GM23338 (cell line): Measurements from ENCODE around the gene LRRC40. TPM values are rescaled to one million over a fixed set of nuclear protein-coding genes. Genes with fewer than 3 reads are reported as not detected.
A peak's percentile ranks its signal among the peaks of the same experiment; 100 is the strongest.

ENCODE experiments used
- ATAC-seq: fragments of 200-7000 bp; cut with Tn5 transposase; 3 replicates; pipeline ENCODE4 v1.9.1; 2020
- DNase-seq: peaks from one replicate; pipeline ENCODE4 v3.0.0-alpha.2; 2015; ENCODE audit warnings: low spot score
- H2AFZ ChIP-seq: fragments of 200-600 bp; sonication (generic); 2 replicates; pipeline ENCODE4 v1.8.0; 2016; ENCODE audit warnings: antibody characterized with exemption, mild to moderate bottlenecking, moderate library complexity
- H3F3A ChIP-seq: fragments of 200-600 bp; sonication (generic); replicated peaks from 2 replicates; pipeline ENCODE4 v1.8.0; 2017; ENCODE audit warnings: antibody characterized with exemption, mixed run types, low read depth
- H3K27ac ChIP-seq: fragments of 200-600 bp; sonication (generic); 2 replicates; pipeline ENCODE4 v1.6.1; 2016; ENCODE audit warnings: low read depth
- H3K27me3 ChIP-seq: fragments of 200-600 bp; sonication (generic); 2 replicates; pipeline ENCODE4 v1.8.0; 2016; ENCODE audit warnings: mild to moderate bottlenecking, mixed run types, moderate library complexity; ENCODE audit not compliant: insufficient read depth
- H3K36me3 ChIP-seq: fragments of 200-600 bp; sonication (generic); 2 replicates; pipeline ENCODE4 v1.8.0; 2016; ENCODE audit warnings: mild to moderate bottlenecking; ENCODE audit not compliant: insufficient read depth
- H3K4me1 ChIP-seq: fragments of 200-600 bp; sonication (generic); 2 replicates; pipeline ENCODE4 v1.8.0; 2016; ENCODE audit warnings: mild to moderate bottlenecking, moderate library complexity; ENCODE audit not compliant: insufficient read depth
- H3K4me2 ChIP-seq: fragments of 200-600 bp; sonication (generic); 2 replicates; pipeline ENCODE4 v1.7.1; 2017; ENCODE audit warnings: mixed run types
- H3K4me3 ChIP-seq: fragments of 200-600 bp; sonication (generic); 2 replicates; pipeline ENCODE4 v1.6.1; 2016; ENCODE audit warnings: mixed run types
- H3K79me2 ChIP-seq: fragments of 200-600 bp; sonication (generic); replicated peaks from 2 replicates; pipeline ENCODE4 v1.8.0; 2017; ENCODE audit warnings: mild to moderate bottlenecking; ENCODE audit not compliant: insufficient read depth
- H3K9me2 ChIP-seq: fragments of 200-600 bp; sonication (generic); 2 replicates; pipeline ENCODE4 v1.8.0; 2017; ENCODE audit not compliant: insufficient read depth
- H4K20me1 ChIP-seq: fragments of 200-600 bp; sonication (generic); replicated peaks from 2 replicates; pipeline ENCODE4 v1.8.0; 2017; ENCODE audit warnings: mild to moderate bottlenecking; ENCODE audit not compliant: insufficient read depth
- H3K27ac Mint-ChIP-seq: 2 replicates; pipeline ENCODE4 v1.8.0; 2020; ENCODE audit warnings: inconsistent platforms, mild to moderate bottlenecking, moderate library complexity, mixed read lengths
- H3K27me3 Mint-ChIP-seq: 3 replicates; pipeline ENCODE4 v1.8.0; 2022; ENCODE audit warnings: low read depth, mild to moderate bottlenecking, moderate library complexity, mixed read lengths, inconsistent platforms; ENCODE audit not compliant: insufficient read depth, poor library complexity
- H3K36me3 Mint-ChIP-seq: 3 replicates; pipeline ENCODE4 v1.8.0; 2021; ENCODE audit warnings: low read depth, mild to moderate bottlenecking, inconsistent platforms, moderate library complexity, mixed read lengths
- H3K4me1 Mint-ChIP-seq: 3 replicates; pipeline ENCODE4 v1.8.0; 2020; ENCODE audit warnings: mild to moderate bottlenecking, inconsistent platforms, mixed read lengths
- H3K4me3 Mint-ChIP-seq: 3 replicates; pipeline ENCODE4 v1.8.0; 2021; ENCODE audit warnings: moderate library complexity, mild to moderate bottlenecking, inconsistent platforms, mixed read lengths
- H3K9me3 Mint-ChIP-seq: 3 replicates; pipeline ENCODE4 v1.8.0; 2020; ENCODE audit warnings: moderate library complexity, mild to moderate bottlenecking, inconsistent platforms, mixed read lengths
- CREB1 ChIP-seq: fragments of 250-450 bp; sonication (Bioruptor Pico); IDR thresholded peaks from 2 replicates; pipeline ENCODE4 v1.5.0; 2020; ENCODE audit warnings: low read depth, mild to moderate bottlenecking, moderate library complexity
- EZH2 ChIP-seq: fragments of 200-600 bp; sonication (generic); IDR thresholded peaks from one replicate; pipeline ENCODE4 v1.8.0; 2017; ENCODE audit warnings: antibody characterized with exemption, mild to moderate bottlenecking, low read depth; ENCODE audit not compliant: unreplicated experiment
- EZH2phosphoT487 ChIP-seq: fragments of 200-600 bp; sonication (generic); IDR thresholded peaks from one replicate; pipeline ENCODE4 v1.8.1; 2018; ENCODE audit warnings: antibody characterized with exemption; ENCODE audit not compliant: unreplicated experiment
- JUNB ChIP-seq: IDR thresholded peaks from one replicate; pipeline ENCODE4 v1.6.1; 2016; ENCODE audit warnings: antibody characterized with exemption; ENCODE audit not compliant: unreplicated experiment
- POLR2AphosphoS5 ChIP-seq: IDR thresholded peaks from 2 replicates; pipeline ENCODE4 v1.6.1; 2016; ENCODE audit warnings: antibody characterized with exemption, low read depth
- ZNF114 ChIP-seq: fragments of 250-450 bp; sonication (Bioruptor Pico); IDR thresholded peaks from 2 replicates; pipeline ENCODE4 v1.5.0; 2020; ENCODE audit warnings: mild to moderate bottlenecking, moderate library complexity
- ZNF331 ChIP-seq: fragments of 250-450 bp; sonication (Bioruptor Pico); IDR thresholded peaks from 2 replicates; pipeline ENCODE4 v1.5.0; 2020; ENCODE audit warnings: low read depth, mild to moderate bottlenecking, moderate library complexity
- polyA plus RNA-seq: library from polyadenylated mRNA; unstranded; fragments of >200 nt; fragmentation: Nextera tagmentation; extraction: Ambion mirVana; gene quantifications from 2 replicates; pipeline ENCODE4 v1.2.1, GENCODE V29; 2016
- total RNA-seq: library from RNA; depleted of rRNA; stranded (reverse); fragments of >200 nt; shearing (Covaris generic); gene quantifications from 2 replicates; pipeline ENCODE4 v1.2.3, GENCODE V29; 2014
- TF ChIP-seq, protein P1 (sequence below), 2 experiments: fragments of 200-600 bp in 1 of 2; sonication (generic) in 1 of 2; conservative IDR thresholded peaks; 2 replicates each; pipeline versions ENCODE4 v1.5.1 to v1.6.1; 2016 to 2017; ENCODE audit warnings: antibody characterized with exemption in 2 of 2, low read depth in 2 of 2, mild to moderate bottlenecking in 2 of 2, moderate library complexity in 1 of 2
- TF ChIP-seq, protein P2 (sequence below): IDR thresholded peaks from 2 replicates; pipeline ENCODE4 v1.6.1; 2016; ENCODE audit warnings: antibody characterized with exemption
- TF ChIP-seq, protein P3 (sequence below): IDR thresholded peaks from one replicate; pipeline ENCODE4 v1.6.1; 2018; ENCODE audit warnings: antibody characterized with exemption; ENCODE audit not compliant: unreplicated experiment

The LRRC40 gene
- total and polyA plus RNA-seq, 2 experiments from 2014 or later: 33.9 to 50.5 TPM

DNA sequence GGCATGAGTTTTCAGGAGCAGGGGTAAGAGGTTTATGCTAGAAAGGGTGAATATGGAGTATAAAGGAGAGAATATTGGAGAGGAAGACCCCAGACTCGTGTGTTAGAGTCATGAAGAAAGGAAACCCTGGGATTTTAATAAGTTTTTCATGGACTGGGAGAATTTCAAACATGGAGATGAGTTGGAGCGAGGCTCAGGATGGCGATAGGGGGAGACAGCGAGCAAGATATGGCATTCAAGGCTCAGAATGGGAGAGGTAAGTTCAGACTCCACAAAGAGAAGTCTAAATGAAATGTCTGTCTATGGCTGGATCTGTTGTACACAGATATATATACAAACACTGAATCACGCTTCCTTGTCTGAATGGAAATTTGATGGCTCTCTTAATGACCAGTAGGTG lies 92.5 kb downstream of the LRRC40 start:
- no peaks in the 10 kb centered on the region for H3K4me1 ChIP-seq
- TF ChIP-seq, protein P1, sequence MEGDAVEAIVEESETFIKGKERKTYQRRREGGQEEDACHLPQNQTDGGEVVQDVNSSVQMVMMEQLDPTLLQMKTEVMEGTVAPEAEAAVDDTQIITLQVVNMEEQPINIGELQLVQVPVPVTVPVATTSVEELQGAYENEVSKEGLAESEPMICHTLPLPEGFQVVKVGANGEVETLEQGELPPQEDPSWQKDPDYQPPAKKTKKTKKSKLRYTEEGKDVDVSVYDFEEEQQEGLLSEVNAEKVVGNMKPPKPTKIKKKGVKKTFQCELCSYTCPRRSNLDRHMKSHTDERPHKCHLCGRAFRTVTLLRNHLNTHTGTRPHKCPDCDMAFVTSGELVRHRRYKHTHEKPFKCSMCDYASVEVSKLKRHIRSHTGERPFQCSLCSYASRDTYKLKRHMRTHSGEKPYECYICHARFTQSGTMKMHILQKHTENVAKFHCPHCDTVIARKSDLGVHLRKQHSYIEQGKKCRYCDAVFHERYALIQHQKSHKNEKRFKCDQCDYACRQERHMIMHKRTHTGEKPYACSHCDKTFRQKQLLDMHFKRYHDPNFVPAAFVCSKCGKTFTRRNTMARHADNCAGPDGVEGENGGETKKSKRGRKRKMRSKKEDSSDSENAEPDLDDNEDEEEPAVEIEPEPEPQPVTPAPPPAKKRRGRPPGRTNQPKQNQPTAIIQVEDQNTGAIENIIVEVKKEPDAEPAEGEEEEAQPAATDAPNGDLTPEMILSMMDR (conservative IDR thresholded peaks at IDR 0.05; ENCODE audit: low read depth in 2 of 2): peak; percentile 62 to 69
- TF ChIP-seq EZH2phosphoT487 (no peak), ZNF331 (CRISPR knock-in tag) (no peak), ZNF114 (CRISPR knock-in tag) (no peak), POLR2AphosphoS5 (no peak)
- no peaks in the 10 kb centered on the region for H3K79me2 ChIP-seq
- no peaks in the 10 kb centered on the region for H4K20me1 ChIP-seq
- no peaks in the 10 kb centered on the region for H3F3A ChIP-seq
- no peaks in the 10 kb centered on the region for H3K9me3 Mint-ChIP-seq
- H3K9me2 ChIP-seq: peaks cover 4% of the 10 kb centered on the region; the same call in 1 of the 2 replicates
- peak; percentile 44 for DNase-seq
- no peaks in the 10 kb centered on the region for H3K36me3 Mint-ChIP-seq
- H3K4me1 Mint-ChIP-seq: no peaks in the 10 kb centered on the region
- H3K4me3 ChIP-seq: no peak overlapping the region
- no peaks in the 10 kb centered on the region for H3K27me3 Mint-ChIP-seq
- ATAC-seq: peak; percentile 28; the same call in 1 of the 3 replicates
- no peaks in the 10 kb centered on the region for H3K36me3 ChIP-seq
- H3K27ac ChIP-seq: no peak overlapping the region
- no peak overlapping the region for H3K27ac Mint-ChIP-seq
- no peaks in the 10 kb centered on the region for H3K27me3 ChIP-seq
- H3K4me3 Mint-ChIP-seq: no peak overlapping the region
- H2AFZ ChIP-seq: peak overlapping the region; percentile 44; the same call in 1 of the 2 replicates
- no peak overlapping the region for H3K4me2 ChIP-seq

DNA sequence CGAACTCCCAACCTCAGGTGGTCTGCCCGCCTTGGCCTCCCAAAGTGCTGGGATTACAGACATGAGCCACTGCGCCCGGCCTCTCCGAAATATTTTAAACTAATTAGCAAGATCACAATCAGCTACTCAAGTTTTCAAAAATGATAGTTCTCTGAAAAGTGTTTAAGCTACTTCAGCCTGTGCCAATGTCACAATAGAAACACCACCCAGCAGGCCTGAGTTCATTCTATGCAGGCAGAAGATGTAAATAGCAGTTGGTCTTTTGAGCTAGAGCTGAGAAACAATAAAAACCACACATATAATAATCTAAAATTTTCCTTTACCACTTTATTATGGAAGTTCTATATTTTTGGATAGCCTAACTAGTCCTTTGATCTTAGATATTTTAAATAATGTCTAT lies 96.1 kb downstream of the LRRC40 start:
- H3K4me3 Mint-ChIP-seq: no peak overlapping the region

DNA sequence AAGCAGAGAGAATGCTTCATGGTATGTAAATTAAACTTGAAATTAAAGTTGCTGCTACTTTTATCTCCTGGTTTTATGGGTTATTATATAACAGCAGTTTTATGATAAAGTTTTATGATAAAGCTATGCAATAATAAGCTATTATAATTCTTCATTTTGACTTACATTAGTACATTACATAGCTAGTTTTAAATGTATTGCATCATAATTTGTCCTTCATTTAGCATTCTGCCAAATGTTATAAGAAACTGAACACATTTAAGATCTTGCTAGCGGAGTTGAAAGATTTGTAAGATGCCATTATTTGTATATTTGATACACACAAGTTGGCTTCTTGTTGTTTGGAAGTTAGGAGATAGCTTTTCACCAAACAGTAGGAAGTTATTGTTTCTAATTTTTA lies 101.6 kb downstream of the LRRC40 start:
- no peak overlapping the region for H3K4me3 ChIP-seq
- no peaks in the 10 kb centered on the region for H3K27me3 ChIP-seq
- H3K27ac Mint-ChIP-seq: no peak overlapping the region
- H2AFZ ChIP-seq: no peak overlapping the region
- no peaks in the 10 kb centered on the region for H3K27me3 Mint-ChIP-seq
- no peak for ATAC-seq
- H3K27ac ChIP-seq: no peak overlapping the region
- no peaks in the 10 kb centered on the region for H3K9me2 ChIP-seq
- no peaks in the 10 kb centered on the region for H3K4me1 ChIP-seq
- H3K4me3 Mint-ChIP-seq: no peak overlapping the region
- no peaks in the 10 kb centered on the region for H3K36me3 ChIP-seq
- no peaks in the 10 kb centered on the region for H3F3A ChIP-seq
- no peaks in the 10 kb centered on the region for H3K36me3 Mint-ChIP-seq
- DNase-seq: no peak
- no peaks in the 10 kb centered on the region for H3K9me3 Mint-ChIP-seq
- no peaks in the 10 kb centered on the region for H3K4me1 Mint-ChIP-seq
- no peaks in the 10 kb centered on the region for H3K79me2 ChIP-seq
- no peaks in the 10 kb centered on the region for H4K20me1 ChIP-seq
- H3K4me2 ChIP-seq: no peak overlapping the region
- TF ChIP-seq, protein P2, sequence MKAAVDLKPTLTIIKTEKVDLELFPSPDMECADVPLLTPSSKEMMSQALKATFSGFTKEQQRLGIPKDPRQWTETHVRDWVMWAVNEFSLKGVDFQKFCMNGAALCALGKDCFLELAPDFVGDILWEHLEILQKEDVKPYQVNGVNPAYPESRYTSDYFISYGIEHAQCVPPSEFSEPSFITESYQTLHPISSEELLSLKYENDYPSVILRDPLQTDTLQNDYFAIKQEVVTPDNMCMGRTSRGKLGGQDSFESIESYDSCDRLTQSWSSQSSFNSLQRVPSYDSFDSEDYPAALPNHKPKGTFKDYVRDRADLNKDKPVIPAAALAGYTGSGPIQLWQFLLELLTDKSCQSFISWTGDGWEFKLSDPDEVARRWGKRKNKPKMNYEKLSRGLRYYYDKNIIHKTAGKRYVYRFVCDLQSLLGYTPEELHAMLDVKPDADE: no peak
- TF ChIP-seq EZH2 (no peak), CREB1 (CRISPR knock-in tag) (no peak), POLR2AphosphoS5 (no peak), ZNF331 (CRISPR knock-in tag) (no peak)
- TF ChIP-seq, protein P3, sequence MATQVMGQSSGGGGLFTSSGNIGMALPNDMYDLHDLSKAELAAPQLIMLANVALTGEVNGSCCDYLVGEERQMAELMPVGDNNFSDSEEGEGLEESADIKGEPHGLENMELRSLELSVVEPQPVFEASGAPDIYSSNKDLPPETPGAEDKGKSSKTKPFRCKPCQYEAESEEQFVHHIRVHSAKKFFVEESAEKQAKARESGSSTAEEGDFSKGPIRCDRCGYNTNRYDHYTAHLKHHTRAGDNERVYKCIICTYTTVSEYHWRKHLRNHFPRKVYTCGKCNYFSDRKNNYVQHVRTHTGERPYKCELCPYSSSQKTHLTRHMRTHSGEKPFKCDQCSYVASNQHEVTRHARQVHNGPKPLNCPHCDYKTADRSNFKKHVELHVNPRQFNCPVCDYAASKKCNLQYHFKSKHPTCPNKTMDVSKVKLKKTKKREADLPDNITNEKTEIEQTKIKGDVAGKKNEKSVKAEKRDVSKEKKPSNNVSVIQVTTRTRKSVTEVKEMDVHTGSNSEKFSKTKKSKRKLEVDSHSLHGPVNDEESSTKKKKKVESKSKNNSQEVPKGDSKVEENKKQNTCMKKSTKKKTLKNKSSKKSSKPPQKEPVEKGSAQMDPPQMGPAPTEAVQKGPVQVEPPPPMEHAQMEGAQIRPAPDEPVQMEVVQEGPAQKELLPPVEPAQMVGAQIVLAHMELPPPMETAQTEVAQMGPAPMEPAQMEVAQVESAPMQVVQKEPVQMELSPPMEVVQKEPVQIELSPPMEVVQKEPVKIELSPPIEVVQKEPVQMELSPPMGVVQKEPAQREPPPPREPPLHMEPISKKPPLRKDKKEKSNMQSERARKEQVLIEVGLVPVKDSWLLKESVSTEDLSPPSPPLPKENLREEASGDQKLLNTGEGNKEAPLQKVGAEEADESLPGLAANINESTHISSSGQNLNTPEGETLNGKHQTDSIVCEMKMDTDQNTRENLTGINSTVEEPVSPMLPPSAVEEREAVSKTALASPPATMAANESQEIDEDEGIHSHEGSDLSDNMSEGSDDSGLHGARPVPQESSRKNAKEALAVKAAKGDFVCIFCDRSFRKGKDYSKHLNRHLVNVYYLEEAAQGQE: no peak

More for the DNA sequence above, 96.1 kb downstream of the LRRC40 start:
- H3K9me2 ChIP-seq: peaks cover 4% of the 10 kb centered on the region; the same call in 1 of the 2 replicates
- H3K27me3 ChIP-seq: no peaks in the 10 kb centered on the region
- no peaks in the 10 kb centered on the region for H3K36me3 ChIP-seq
- Mint-ChIP-seq H3K36me3 (no peaks in the 10 kb centered on the region), H3K27me3 (no peaks in the 10 kb centered on the region), H3K27ac (no peak overlapping the region), H3K9me3 (no peaks in the 10 kb centered on the region), H3K4me1 (no peaks in the 10 kb centered on the region)
- H4K20me1 ChIP-seq: no peaks in the 10 kb centered on the region
- no peak overlapping the region for H3K4me2 ChIP-seq
- no peak for ATAC-seq
- H2AFZ ChIP-seq: no peak overlapping the region
- DNase-seq: no peak
- H3K79me2 ChIP-seq: no peaks in the 10 kb centered on the region
- TF ChIP-seq EZH2 (no peak), ZNF331 (CRISPR knock-in tag) (no peak), JUNB (no peak)
- TF ChIP-seq, protein P2: no peak
- no peaks in the 10 kb centered on the region for H3K4me1 ChIP-seq
- no peak overlapping the region for H3K27ac ChIP-seq
- no peak overlapping the region for H3K4me3 ChIP-seq
- no peaks in the 10 kb centered on the region for H3F3A ChIP-seq
